Myocyte (in vitro differentiated cells): ENCODE results near the gene DLGAP1. TPM values are rescaled to one million over a fixed set of nuclear protein-coding genes. Genes with fewer than 3 reads are reported as not detected.

ENCODE experiments used
- DNase-seq: peaks from one replicate; pipeline ENCODE4 v3.0.0-alpha.2; 2012; ENCODE audit warnings: low read depth
- total RNA-seq: library from RNA; depleted of rRNA; stranded (reverse); fragments of >200 nt; gene quantifications from 2 replicates; pipeline ENCODE4 v1.2.3, GENCODE V29; 2014

Gene DLGAP1
- total RNA-seq, 1 donor from 2014 or later = 0.75 TPM

DNA sequence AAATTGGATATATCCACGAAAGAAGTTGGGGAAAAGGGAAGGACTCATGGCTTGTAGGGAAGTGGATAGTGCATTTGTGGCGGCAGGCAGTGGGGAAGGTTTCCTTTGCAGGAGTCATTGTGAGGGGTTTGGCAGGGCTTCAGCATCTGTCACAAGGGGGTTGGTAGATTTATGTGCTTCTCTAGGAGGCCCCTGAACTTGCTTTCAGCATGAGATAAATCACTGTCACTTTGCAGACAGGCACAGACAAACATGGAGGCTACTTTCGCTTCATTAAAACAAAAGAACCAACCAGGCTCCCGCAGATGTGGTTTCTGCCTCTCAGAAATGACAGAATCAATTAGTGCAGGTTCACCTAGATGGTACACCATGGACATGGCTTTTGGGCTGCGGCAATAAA is 664.4 kb downstream of the DLGAP1 start:
- DNase-seq = no peak

DNA sequence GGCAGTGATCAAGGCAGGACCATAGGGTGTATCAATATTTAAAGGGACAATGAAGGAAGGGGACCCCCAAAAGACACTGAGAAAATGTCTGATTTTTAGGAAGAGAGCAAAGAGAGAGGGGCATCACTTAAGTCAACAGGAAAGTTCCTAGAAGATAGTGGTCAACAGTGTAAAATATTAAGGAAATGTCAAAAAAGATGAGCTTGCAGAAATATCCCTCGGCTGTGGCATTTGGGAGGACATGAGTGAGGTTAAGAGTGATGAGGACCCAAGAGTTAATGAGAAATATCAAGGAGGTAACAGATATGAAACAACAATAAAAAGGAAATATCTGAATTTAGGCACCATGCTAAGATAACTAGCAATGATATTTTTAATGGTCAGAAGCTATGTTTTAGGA is 665.6 kb downstream of the DLGAP1 start:
- DNase-seq = no peak

DNA sequence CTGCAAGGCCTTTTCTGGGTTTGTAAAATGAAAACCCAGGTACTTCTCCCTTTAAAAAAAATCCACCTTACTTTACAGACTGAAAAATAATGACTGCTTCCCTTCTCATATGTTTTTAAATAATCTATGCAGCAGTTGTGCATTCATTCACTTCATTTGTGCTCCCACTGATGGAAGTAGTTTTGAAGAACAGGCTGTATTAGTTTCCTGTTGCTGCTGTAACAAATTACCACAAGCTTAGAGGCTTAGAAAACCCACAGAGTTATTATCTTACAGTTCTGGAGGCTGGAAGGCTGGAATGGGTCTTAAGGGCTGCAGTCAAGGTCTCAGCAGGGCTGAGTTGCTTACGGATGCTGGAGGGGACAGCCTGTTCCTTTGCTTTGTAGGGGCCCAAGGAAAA is 670.2 kb downstream of the DLGAP1 start:
- DNase-seq = no peak

DNA sequence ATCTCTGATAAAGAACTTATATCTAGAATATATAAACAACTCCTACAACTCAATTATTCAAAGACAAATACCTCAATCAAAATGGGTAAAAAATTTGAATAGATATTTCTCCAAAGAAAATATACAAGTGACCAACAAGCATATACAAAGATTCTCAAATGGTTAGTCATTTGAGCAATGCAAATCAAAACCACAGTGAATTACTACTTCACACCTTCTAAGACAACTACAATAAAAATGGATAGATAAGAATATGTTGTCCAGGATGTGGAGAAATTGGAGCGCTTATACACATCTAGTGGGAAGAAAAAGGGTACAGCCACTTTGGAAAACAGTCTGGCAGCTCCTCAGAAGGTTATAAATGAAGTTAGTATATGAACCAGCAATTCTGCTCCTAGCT is 672.2 kb downstream of the DLGAP1 start:
- no peak for DNase-seq

DNA sequence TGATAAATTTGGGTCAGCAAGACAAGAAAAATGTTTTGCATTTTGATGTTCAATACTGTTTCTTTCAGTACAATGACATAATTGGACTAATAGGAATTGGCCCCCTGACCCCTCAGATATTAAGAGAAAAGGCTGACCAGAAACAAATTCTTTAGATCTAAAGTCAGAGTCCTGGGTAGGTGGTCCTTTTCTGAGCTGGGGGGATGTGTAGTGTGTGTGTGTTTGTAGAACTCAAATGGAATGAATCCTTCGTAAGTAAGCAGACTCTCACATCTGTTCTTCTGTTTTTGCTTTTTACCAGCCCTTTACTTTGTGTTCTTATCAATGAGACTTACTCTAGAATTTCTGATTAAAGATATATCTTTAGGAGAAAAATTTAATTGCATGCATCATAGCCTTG is 677.4 kb downstream of the DLGAP1 start:
- DNase-seq = no peak

DNA sequence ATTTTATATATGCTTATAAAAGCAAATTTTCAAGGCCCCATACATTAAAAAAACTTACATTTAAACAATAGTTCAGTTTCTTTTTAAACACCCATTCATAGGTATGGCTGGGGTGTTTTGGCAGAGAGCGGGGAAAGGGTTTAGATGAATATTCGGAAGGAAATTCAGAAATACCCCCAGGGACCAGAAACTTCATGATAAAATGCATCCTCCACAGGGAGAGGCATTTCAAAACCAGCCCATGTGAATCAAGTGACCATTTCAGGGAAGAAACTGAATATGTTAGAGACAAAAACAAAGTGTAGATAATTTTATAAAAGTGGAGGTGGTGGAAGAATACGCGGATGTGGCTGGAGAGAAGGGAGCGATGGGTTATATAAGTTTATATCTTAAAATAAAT is 678.0 kb downstream of the DLGAP1 start:
- no peak for DNase-seq

DNA sequence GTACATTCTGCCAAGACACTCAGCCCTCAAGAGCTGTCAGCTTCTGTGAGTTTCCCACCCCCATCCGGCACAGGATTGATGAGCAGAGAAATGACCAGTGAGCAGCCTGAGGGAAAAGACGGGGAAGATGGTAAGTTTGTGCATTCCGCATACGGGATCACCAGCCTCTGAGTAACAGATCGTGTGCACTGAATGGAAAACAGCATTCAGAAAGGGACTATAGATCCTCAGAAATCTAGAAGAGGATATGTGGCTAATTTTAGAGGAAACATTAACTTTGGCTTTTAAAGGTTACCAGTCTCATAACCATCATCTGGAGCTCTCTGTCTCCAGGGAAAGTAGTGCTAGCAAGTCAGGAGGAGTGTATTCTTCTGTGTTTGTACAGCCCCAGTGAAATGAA is 679.1 kb downstream of the DLGAP1 start:
- no peak for DNase-seq

DNA sequence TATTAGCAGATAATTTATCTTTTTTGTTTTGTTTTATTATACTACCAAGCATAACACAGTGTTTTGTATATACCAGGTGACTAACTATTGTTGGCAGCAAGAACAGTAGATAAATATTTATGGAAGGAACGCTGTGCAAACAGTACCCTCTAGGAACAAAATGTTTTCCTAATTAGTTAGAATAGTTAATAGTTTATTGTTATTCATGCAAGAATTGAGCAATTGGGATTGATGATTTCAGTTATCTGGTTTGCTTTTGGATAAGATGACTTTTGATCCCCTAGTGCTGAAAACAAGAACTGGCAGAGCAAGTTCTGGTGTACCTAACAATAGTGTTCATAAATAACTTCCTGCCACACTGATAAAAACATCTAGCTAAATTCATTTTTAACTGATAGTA is 681.8 kb downstream of the DLGAP1 start:
- DNase-seq = no peak

DNA sequence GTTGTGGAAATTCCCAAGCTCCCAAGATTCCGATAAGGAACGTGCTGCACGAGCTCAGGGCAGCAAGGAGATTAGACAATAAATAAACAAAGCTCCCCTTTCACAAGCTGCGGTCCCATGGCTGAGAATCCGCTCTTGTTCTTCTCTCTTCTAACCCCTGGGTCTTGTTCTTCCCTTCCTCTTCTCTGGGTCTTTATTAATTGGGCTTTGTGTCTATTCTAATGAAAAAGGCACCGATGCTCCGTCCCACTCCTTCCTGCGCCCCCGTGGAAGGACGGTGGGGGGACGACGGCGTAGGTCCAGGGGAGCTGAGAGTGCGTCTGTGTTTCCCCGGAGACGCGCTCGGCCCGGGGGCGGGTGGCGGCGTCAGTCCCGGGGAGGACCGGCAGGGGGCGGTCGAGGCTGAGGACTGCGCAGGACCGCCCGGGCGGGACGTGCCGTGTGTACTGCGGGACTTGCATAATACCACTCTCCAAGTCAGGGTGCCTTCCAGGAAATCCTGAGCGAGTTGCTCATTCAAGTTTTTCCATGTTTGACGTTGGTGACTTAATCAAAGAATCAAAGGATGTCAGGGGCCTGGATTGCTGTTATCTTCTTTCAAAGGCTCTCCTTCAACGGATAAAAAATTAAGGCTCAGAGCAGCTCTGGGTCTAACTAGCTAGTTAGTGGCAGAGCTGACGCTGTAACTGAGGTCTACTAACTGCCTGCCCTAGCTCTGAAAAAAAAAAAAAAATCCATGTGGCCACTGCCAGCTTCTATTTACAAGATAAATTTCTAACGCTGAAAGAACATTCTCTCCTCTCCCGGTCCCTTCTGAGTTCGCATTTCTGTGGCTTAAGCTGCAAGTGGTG is 683.8 kb downstream of the DLGAP1 start:
- peak; percentile 83 for DNase-seq

DNA sequence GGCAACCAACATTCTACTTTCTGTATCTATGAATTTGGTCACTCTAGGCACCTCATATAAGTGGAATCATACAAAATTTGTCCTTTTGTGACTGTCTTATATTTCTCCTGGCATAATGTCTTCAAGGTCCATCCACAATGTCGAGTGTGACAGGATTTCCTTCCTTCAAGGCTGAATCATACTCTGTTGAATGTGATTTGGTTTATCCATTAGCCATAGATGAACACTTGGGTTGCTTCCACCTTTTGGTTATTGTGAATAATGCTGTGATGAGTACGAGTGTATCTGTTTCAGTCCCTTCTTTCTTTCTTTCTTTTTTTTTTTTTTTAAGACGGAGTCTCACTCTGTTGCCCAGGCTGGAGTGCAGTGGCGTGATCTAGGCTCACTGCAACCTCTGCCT is 693.8 kb downstream of the DLGAP1 start:
- no peak for DNase-seq

DNA sequence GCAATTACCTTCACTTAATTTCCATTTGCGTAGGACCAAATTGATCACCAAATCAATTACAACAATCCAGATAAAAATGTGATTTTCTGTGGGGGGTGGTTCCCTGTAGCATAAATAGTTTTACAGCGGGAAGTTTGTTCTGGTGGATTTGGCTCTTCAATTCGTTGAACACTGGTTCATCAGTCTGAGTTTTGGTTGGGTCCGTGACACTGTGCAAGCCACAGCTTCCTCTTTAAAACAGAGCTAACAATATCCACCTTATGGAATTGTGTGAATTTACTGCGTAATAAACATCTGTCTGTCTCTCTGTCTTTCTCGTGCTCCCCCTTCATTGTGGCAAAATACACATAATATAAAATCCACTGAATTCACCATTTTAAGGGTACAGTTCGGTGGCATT is 694.4 kb downstream of the DLGAP1 start:
- no peak for DNase-seq

DNA sequence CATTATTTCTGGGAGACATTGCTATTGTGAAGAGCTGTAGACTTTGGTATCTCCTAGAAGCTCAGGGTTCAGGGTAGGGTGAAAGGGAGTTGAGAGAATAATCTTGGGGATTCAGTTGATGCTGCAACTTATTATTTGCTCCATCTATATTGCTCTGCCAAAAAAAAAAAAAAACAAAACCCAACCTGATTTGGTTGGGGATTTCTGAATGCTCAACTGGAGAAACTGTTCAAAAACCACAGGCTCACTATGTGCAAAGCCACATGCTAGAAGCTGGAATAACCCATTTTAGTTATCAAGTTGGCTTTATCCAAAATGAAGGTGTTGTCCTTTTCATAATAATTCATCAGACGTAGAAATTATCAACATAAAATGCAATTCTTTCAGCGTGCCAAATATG is 696.0 kb downstream of the DLGAP1 start:
- no peak for DNase-seq

DNA sequence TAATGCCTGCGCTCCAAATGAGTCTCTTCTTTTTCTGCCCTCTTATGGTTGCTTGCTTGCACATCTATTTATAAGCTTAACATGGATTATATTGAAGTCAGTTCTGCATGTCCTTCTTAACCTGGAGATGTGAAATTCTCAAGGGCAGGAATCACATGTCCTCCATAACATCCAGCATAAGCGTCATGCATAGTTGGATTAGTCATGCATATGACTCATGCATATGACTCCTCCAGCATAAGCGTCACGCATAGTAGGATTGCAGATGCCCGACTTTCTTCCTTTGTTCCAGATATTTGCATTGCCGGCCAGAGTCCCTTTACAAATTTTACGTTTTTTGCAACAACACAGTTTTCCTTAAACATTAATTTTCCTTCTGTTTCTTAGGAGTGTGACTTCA is 696.6 kb downstream of the DLGAP1 start:
- no peak for DNase-seq

DNA sequence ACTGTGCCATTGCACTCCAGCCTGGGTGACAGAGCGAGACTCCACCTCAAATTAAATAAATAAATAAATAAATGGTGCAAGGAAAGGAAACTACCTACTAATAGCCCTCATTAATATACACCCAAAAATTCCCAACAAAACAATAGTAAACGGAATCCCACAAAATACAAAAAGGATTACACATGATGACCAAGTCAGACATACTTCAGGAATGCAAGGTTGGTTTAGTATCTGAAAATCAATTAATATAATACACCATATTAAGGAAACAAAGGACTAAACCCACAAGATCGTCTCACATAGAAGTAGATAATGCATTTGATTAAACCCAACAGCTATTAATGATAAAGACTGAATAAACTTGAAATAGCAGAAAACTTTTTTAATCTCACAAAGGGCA is 697.7 kb downstream of the DLGAP1 start:
- no peak for DNase-seq

DNA sequence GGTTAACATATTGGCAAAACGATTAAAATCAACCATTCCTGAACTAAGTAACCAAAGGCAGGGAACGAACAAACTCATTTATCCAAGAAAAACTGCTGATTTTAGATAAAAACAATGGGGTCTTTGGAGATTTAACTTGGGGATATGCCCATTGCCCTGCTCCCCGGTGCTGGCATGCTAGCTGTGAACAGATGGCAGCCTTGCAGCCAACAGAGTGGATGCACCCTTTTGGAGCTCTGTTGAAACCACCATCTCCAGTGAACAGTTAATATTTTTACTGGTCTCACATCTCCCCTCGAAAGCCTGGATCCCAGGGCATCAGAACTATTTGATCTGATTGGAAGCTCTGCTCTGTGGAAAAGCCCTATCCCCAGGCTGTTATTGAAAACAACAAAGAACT is 702.0 kb downstream of the DLGAP1 start:
- no peak for DNase-seq

DNA sequence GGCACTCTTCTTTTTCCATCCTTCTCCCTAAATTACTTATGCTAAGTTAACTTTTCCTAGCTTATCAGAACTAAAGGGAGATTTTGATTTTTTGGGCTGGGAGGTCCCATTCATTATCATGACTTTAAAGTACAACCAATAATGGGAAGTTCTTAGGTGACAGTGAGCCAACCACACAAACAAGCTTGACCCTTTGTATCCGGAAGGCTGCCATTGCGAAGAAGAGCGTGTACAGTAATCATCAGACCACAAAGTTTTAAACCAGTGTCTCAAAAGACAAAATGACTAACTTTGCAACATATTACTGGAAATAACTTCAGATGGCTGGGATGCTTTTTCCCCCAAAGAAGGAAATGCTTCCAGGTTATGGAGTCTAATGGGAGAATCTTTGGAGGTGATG is 707.0 kb downstream of the DLGAP1 start:
- DNase-seq = no peak

DNA sequence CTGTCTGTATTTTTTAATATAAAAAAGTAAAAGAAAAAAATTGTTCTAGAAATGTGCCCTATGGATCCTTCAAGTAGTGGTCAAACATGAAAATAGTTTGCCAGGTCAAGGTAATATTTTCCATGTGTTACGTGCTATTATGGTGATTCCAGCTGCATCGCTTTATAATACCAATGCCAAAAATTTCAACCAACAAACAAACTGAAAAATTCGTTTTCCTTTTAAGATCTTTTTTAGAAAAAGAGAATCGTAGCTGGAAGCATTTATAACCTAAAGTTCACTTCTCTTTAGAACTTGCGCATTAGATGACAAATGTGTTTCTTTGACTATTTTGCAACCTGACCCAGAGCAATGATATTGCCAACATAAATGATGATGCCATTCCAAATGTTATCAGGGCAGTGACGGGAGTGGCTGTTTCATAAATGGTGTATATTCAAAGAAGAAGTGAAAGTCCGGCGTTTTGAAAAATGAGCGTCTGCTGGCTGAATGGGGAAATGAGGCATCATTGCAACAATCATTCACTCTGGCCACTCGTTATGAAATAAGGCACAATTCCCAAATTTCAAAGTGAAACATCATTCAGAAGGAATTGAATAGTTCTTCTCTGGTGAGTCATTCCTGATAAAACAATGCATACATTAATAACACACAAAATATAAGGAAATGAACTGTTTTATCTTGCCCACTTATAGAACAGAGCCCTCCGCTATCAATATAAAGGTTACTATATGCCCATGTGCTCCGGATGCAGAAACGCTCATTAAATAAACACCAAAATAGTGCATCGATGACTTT is 707.7 kb downstream of the DLGAP1 start:
- DNase-seq = no peak

DNA sequence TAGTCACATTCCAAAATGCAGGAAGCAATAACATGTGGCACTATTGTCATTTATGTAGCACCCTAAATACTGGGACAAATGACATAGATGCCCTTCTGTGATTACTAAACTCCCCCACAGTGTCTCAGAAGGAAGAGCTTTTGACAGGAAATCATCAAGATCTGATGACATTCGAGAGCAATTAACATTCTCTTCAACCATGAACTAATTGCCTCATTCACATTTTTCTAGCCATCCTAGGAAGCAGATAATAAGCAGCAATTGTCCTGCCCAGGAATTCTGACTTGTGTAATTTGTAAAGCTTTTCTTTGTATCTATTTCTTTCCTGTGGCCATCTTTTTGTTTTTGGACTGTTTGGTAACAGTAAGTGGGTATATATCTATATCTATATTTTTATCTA is 712.6 kb downstream of the DLGAP1 start:
- DNase-seq = no peak

DNA sequence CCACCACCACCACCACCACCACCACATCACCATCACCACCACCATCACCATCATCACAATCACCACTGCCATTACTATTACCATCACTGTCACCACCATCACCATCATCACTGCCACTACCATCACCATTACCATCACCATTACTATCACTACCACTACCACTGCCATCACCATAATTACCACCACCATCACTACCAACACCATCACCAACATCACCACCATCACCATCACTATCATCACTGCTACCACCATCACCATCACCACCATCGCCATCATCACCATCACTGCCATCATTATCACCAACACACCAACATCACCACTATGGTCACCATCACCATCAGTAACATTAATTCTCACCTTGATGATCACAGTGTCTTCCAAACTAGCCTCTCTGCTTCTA is 713.8 kb downstream of the DLGAP1 start:
- no peak for DNase-seq

DNA sequence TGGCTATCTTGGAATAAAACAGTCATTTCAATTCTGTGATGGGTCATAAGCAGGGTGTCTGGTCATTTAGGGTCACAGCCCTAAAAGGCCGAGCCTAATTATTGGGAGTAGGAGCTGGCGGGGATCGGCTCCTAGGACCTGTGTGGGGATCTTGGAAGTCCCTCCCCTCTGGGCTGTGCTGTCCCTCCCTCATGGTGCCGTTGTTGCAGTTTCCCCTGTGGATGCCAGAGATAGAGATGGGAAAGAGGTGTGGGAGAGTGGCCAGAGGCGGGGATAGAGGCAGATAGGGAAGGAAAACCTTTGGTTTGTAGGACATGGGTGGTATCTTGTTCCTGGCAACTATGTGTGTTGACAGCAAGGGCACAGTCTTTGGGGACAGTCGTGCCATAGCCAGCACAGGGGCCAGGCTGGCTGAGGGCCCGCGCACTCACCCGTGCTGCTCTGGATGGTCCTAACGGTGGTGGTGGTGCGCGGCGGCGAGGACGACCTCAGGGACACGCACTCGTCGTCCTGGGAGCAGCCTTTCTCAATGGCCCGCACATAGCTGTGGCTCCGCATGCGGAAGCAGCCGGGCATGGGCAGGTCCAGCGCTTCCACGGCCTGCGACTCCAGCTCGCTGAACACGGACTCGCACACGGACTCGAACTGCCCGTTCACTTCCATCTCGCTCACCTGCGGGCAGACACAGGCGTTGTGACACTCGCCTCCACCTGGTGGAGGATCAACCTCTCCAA is 726.2 kb downstream of the DLGAP1 start:
- DNase-seq = no peak

DNA sequence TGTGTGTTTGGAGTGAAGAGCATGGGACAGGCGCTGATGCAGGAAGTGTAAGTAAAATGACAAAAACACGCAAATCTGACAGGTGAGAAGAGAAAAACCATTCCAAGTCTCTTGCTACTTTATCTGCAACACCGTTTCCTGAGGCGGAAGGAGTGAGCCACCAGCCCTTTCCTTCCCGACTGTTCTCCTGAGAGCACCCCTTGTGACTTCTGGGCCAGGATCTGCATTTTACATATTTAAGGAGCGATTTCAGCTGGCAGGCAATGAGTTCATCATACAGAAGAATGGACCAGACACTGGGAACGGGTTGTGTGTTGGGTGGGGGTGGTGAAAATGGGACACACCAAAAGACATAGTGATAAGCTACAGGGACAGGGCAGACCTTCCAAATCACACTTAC is 727.8 kb downstream of the DLGAP1 start:
- no peak for DNase-seq
